Tibial artery (tissue), 4 donors: ENCODE results near the gene PLA2G2C.

Source experiments
- DNase-seq, 2 donors: peaks; one replicate each; pipeline ENCODE4 v3.0.0-alpha.2; 2019
- H3K27ac ChIP-seq, 2 donors: fragments of 200-600 bp; sonication (generic) in 1 of 2; 1 replicate in 1 of 2; 2 replicates in 1 of 2; pipeline ENCODE4 v1.5.1; 2018 to 2019; ENCODE audit warnings: mild to moderate bottlenecking in 1 of 2
- H3K27me3 ChIP-seq, 2 donors: fragments of 200-600 bp; sonication (generic) in 1 of 2; one replicate each; pipeline versions ENCODE4 v1.5.1 to v1.6.0; 2016 to 2019
- H3K36me3 ChIP-seq, 3 donors: fragments of 200-600 bp; sonication (generic) in 2 of 3; one replicate each; pipeline ENCODE4 v1.5.1; 2016 to 2019; ENCODE audit warnings: mild to moderate bottlenecking in 2 of 3
- H3K4me1 ChIP-seq, 4 donors: fragments of 200-600 bp; sonication (generic) in 2 of 4; 1 replicate in 3 of 4; 2 replicates in 1 of 4; pipeline ENCODE4 v1.5.1; 2016 to 2019
- H3K4me3 ChIP-seq, 2 donors: fragments of 200-600 bp; sonication (generic) in 1 of 2; 1 replicate in 1 of 2; 2 replicates in 1 of 2; pipeline ENCODE4 v1.5.1; 2018 to 2019; ENCODE audit warnings: mild to moderate bottlenecking in 2 of 2
- H3K9me3 ChIP-seq, 3 donors: fragments of 200-600 bp; sonication (generic) in 1 of 3; one replicate each; pipeline ENCODE4 v1.5.1; 2016 to 2019
- intact Hi-C: fragments of 100-400 bp; cut with DNase I; formaldehyde crosslinking; loops from one replicate; pipeline ENCODE4 v1.15.0; 2023; ENCODE audit warnings: low total_unique reads
- TF ChIP-seq, protein P1 (sequence below), 2 experiments: fragments of 200-600 bp in 1 of 2; fragments of 450-650 bp in 1 of 2; IDR thresholded peaks; one replicate each; pipeline ENCODE4 v1.5.1; 2017 to 2019; ENCODE audit warnings: antibody characterized with exemption in 2 of 2, mild to moderate bottlenecking in 1 of 2, moderate library complexity in 1 of 2

PLA2G2C gene

DNA sequence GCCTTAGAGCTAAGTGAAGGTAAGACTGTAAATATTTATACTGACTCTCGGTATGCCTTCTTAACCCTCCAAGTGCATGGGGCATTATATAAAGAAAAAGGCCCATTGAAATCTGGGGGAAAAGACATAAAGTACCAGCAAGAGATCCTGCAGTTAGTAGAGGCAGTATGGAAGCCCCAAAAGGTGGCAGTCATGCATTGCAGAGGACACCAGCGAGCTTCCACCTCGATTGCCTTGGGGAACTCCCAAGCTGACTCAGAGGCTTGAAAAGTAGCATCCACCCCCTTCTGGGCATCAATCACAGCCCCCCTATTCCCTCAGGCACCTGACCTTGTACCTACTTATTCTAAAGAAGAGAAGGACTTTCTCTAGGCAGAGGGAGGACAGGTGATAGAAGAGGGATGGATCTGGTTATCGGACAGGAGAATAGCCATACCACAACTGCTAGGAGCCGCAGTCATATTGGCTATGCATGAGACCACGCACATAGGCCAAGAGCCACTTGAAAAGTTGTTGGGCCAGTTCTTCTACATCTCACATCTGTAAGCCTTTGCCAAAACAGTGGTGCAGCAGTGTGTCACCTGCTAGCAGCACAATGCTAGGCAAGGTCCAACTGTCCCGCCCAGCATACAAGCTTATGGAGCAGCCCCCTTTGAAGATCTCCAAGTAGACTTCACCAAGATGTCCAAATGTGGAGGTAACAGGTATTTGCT lies 27.8 kb downstream of the PLA2G2C start:
- H3K27me3 ChIP-seq = no peaks in the 10 kb centered on the region
- H3K4me1 ChIP-seq = no peaks in the 10 kb centered on the region
- peaks cover 0 to 41% (median 41%) of the 10 kb centered on the region in 3 donors for H3K9me3 ChIP-seq
- no peaks in the 10 kb centered on the region for H3K36me3 ChIP-seq
- H3K4me3 ChIP-seq = no peak overlapping the region
- DNase-seq = no peak
- H3K27ac ChIP-seq = no peak overlapping the region
- TF ChIP-seq, protein P1, sequence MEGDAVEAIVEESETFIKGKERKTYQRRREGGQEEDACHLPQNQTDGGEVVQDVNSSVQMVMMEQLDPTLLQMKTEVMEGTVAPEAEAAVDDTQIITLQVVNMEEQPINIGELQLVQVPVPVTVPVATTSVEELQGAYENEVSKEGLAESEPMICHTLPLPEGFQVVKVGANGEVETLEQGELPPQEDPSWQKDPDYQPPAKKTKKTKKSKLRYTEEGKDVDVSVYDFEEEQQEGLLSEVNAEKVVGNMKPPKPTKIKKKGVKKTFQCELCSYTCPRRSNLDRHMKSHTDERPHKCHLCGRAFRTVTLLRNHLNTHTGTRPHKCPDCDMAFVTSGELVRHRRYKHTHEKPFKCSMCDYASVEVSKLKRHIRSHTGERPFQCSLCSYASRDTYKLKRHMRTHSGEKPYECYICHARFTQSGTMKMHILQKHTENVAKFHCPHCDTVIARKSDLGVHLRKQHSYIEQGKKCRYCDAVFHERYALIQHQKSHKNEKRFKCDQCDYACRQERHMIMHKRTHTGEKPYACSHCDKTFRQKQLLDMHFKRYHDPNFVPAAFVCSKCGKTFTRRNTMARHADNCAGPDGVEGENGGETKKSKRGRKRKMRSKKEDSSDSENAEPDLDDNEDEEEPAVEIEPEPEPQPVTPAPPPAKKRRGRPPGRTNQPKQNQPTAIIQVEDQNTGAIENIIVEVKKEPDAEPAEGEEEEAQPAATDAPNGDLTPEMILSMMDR (IDR thresholded peaks at IDR 0.05) = no peak
- intact Hi-C loops = no loop called here

DNA sequence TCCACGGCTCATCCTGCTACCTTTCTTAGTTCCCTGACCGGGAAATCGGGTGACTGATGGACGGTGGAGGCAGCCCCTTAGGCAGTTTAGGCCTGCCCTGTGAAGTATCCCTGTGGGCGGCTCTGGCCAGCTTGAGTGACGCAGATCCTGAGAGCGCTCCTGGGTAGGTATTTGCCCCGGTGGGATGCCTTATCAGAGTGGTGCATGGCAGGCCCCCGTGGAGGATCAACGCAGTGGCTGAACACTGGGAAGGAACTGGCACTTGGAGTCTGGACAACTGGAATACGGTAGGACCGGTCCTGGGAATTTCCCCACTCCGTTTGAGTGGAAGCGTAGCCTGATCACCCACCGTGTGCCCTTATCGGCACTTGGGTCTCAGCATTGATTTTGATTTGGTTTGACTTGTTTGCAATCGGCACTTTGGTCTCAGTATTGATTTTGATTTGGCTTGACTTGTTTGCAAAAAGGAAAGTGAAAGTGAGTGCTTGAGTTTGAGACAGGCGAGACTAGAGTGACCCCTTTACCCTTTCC lies 32.0 kb downstream of the PLA2G2C start:
- Histone ChIP-seq H3K4me3 (no peak overlapping the region), H3K9me3 (peaks cover 0 to 17% (median 7%) of the 10 kb centered on the region in 3 donors), H3K27me3 (peaks cover 0 to 26% of the 10 kb centered on the region in 2 donors), H3K4me1 (peaks cover 0 to 14% (median 8%) of the 10 kb centered on the region in 4 donors), H3K36me3 (no peaks in the 10 kb centered on the region), H3K27ac (no peak overlapping the region)
- peak in 1 of 2 donors; percentile 43 for DNase-seq
- TF ChIP-seq, protein P1 (IDR thresholded peaks at IDR 0.05) = no peak
- intact Hi-C loops = loop anchor here (5.0 kb wide), 1 partner anchor 177 kb away; the partner anchor contains the start of gene PLA2G2A

DNA sequence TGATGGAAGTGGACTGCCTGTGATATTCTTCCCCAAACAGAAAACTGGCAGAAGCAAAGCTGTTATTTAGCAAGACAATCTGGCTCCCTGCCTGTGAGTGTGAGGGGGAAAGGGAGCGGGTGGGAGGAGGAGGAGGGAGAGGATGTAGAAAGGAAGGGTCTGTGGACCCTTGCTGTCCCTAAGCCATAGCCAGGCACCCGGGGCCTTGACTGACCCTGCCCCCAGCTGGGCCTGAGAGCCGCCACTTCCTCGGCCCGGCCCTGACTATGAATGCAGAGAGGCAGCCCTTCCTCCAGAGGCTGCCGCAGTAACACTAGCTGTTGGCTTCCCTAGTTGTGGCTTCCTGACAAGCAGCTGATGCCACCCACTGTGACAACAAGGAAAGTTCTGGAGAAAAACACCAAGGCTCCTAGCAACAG lies 33.3 kb downstream of the PLA2G2C start:
- Histone ChIP-seq H3K4me1 (peaks cover 0 to 14% (median 8%) of the 10 kb centered on the region in 4 donors), H3K27me3 (peaks cover 0 to 38% of the 10 kb centered on the region in 2 donors), H3K27ac (no peak overlapping the region), H3K9me3 (peaks cover 0 to 6% (median 0%) of the 10 kb centered on the region in 3 donors), H3K4me3 (no peak overlapping the region), H3K36me3 (no peaks in the 10 kb centered on the region)
- intact Hi-C loops = loop anchor here (1.0 to 5.0 kb wide), 2 partner anchors 176 to 234 kb away; partner anchors contain the start of gene PLA2G2A
- TF ChIP-seq, protein P1 (IDR thresholded peaks at IDR 0.05) = no peak
- peak; percentile 53 to 71 for DNase-seq

DNA sequence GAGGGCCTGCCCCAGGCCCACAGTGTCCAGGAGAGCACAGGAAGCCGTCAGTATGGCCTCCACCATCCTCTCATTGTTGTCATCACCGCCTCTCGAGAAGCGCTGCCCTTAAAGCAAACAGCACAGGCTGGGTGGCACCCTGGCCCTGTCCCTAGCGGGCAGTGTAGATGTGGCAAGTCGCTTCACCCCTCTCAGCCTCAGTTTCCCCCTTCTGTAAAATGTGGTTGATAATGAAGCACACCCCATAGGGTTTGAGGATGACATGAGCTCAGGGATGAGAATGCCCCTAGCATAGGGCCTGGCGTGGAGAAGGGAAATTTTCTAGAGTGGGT lies 33.8 kb downstream of the PLA2G2C start:
- Histone ChIP-seq H3K9me3 (peaks cover 0 to 1% (median 0%) of the 10 kb centered on the region in 3 donors), H3K4me3 (peak overlapping the region in 1 of 2 donors; percentile 36)
- no peak for DNase-seq

DNA sequence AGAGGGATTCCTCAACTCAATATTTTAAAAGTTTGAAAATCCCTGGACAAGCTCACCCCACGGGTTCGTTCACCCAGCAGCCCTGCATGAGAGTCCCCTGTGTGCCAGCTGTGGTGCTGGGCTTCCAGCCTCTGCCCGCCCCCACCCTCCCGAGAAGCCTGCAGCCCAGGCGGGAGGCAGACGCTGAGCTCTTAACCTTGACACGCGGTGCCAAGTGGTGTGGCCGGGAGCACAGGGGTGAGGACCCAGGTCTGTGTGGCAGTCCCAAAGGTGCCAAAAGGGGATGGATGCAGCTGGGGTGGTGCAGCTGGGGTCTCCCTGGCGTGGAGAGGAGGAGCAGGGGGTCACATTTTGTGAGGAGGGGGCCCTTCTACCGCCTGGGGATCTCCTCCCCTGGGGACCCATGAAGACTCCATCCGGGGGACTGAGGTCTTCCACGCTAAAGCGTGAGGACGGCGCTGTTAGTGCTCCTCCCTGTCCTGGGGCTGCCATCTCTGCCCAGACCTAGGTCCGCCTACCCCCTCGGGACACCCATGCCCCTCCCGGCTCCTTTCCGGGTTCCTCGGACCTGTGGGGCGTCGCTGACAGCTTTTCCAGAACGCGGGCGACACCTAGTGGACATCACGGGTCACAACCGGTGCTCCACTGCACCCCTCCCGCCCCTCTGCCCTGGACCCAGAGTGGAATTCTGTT lies 34.3 kb downstream of the PLA2G2C start:
- DNase-seq = peak; percentile 74 to 81
- no peak overlapping the region for H3K27ac ChIP-seq
- TF ChIP-seq, protein P1 (IDR thresholded peaks at IDR 0.05) = peak; percentile 90 to 92
- H3K27me3 ChIP-seq = peaks cover 0 to 42% of the 10 kb centered on the region in 2 donors
- H3K9me3 ChIP-seq = no peaks in the 10 kb centered on the region
- intact Hi-C loops = loop anchor here (1.0 to 5.0 kb wide), 2 partner anchors 175 to 233 kb away; partner anchors contain the start of gene PLA2G2A
- H3K4me1 ChIP-seq = peaks cover 0 to 14% (median 8%) of the 10 kb centered on the region in 4 donors
- H3K36me3 ChIP-seq = no peaks in the 10 kb centered on the region
- H3K4me3 ChIP-seq = peak overlapping the region in 1 of 2 donors; percentile 36

More for the DNA sequence above, 33.8 kb downstream of the PLA2G2C start:
- no peak overlapping the region for H3K27ac ChIP-seq
- H3K36me3 ChIP-seq = no peaks in the 10 kb centered on the region
- intact Hi-C loops = loop anchor here (1.0 to 5.0 kb wide), 2 partner anchors 175 to 233 kb away; partner anchors contain the start of gene PLA2G2A
- H3K27me3 ChIP-seq = peaks cover 0 to 42% of the 10 kb centered on the region in 2 donors
- TF ChIP-seq, protein P1 (IDR thresholded peaks at IDR 0.05) = no peak
- H3K4me1 ChIP-seq = peaks cover 0 to 14% (median 8%) of the 10 kb centered on the region in 4 donors
